Peyer's patch (tissue), 4 donors: ENCODE results near the gene KCNQ1.

Source experiments
- CTCF ChIP-seq, 6 experiments: fragments of 450-650 bp in 4 of 6; fragments of 200-600 bp in 2 of 6; sonication (generic) in 1 of 6; IDR thresholded peaks; one replicate each; pipeline ENCODE4 v1.5.1; 2017 to 2019; ENCODE audit warnings: antibody characterized with exemption in 6 of 6, mild to moderate bottlenecking in 3 of 6, moderate library complexity in 1 of 6
- POLR2A ChIP-seq, 2 donors: fragments of 450-650 bp; IDR thresholded peaks; one replicate each; pipeline ENCODE4 v1.5.1; 2017; ENCODE audit warnings: antibody characterized with exemption in 2 of 2, mild to moderate bottlenecking in 2 of 2, moderate library complexity in 2 of 2

- TF ChIP-seq CTCF (IDR thresholded peaks at IDR 0.05) (no peak), POLR2A (IDR thresholded peaks at IDR 0.05) (no peak)
These were observed 106.3 kb downstream of the KCNQ1 start for GRCh38 chr11:2551131-2551530.
